HepG2 (cell line): Measurements from ENCODE around the gene OR4D6. TPM values are rescaled to one million over a fixed set of nuclear protein-coding genes. Genes with fewer than 3 reads are reported as not detected.

Source experiments
- ATAC-seq: fragments of 200-7000 bp; cut with Tn5 transposase; 3 replicates; pipeline ENCODE4 v1.9.1; 2020; ENCODE audit warnings: mild to moderate bottlenecking, moderate library complexity
- BruUV-seq: library from RNA; stranded (reverse); fragments of 400-500 nt; replicated peaks from 2 replicates; lab custom pipeline; 2021; lab: Mats Ljungman, UMichigan
- CTCF ChIA-PET: fragments of 300-600 bp; formaldehyde crosslinking; extraction: SDS; loops from one replicate; lab custom pipeline; 2021; ENCODE audit warnings: low total read pairs, inconsistent platforms, low intra/inter-chr PET ratio; lab: Yijun Ruan, JAX
- POLR2A ChIA-PET: fragments of 350-600 bp; sonication (Branson Sonifier 250); formaldehyde crosslinking; loops from one replicate; lab custom pipeline; 2020; ENCODE audit warnings: antibody characterized with exemption, inconsistent platforms; lab: Yijun Ruan, JAX
- DNase-seq: peaks from one replicate; pipeline ENCODE4 v3.0.0-alpha.2; 2015; ENCODE audit warnings: low spot score
- FAIRE-seq: peaks from 3 replicates; lab custom pipeline; 2011; peaks lifted over from hg19 to GRCh38; lab: Jason Lieb, UNC
- H2AFZ ChIP-seq: one replicate; pipeline ENCODE4 v1.6.1; 2011; ENCODE audit warnings: low read length, inconsistent platforms
- H3K27ac ChIP-seq: fragments of 300-600 bp; 3 replicates; pipeline ENCODE4 v1.8.0; 2011; ENCODE audit warnings: mixed run types, mild to moderate bottlenecking, mixed read lengths, low read length, inconsistent platforms; ENCODE audit not compliant: insufficient read depth; ENCODE audit errors: extremely low read length
- H3K27me3 ChIP-seq, 2 experiments: fragments of 200-600 bp in 1 of 2; 2 replicates in 1 of 2; 3 replicates in 1 of 2; pipeline versions ENCODE4 v1.6.0 to v1.8.0; 2011; ENCODE audit warnings: low read length in 2 of 2, mild to moderate bottlenecking in 2 of 2, moderate library complexity in 2 of 2, inconsistent platforms in 1 of 2; ENCODE audit not compliant: insufficient read depth in 2 of 2, control insufficient read depth in 1 of 2
- H3K36me3 ChIP-seq, 2 experiments: fragments of 200-600 bp in 1 of 2; replicated peaks in 1 of 2; 2 replicates in 1 of 2; 3 replicates in 1 of 2; pipeline versions ENCODE4 v1.5.1 to v1.8.0; 2011; ENCODE audit warnings: low read length in 2 of 2, inconsistent platforms in 1 of 2; ENCODE audit not compliant: insufficient read depth in 2 of 2, control insufficient read depth in 1 of 2
- H3K4me1 ChIP-seq: 2 replicates; pipeline ENCODE4 v1.5.1; 2012; ENCODE audit warnings: low read length, inconsistent platforms; ENCODE audit not compliant: insufficient read depth
- H3K4me2 ChIP-seq: 2 replicates; pipeline ENCODE4 v1.6.0; 2011; ENCODE audit warnings: low read depth, low read length, inconsistent platforms
- H3K4me3 ChIP-seq, 3 experiments: fragments of 200-600 bp in 1 of 3; sonication (generic), shearing (Covaris generic) in 1 of 3; replicated peaks in 1 of 3; 2 replicates each; pipeline ENCODE4 v1.5.1; 2011 to 2016; ENCODE audit warnings: low read length in 3 of 3, inconsistent platforms in 2 of 3, low read depth in 2 of 3, mild to moderate bottlenecking in 2 of 3, control low read depth in 1 of 3, mixed read lengths in 1 of 3; ENCODE audit not compliant: insufficient read depth in 1 of 3
- H3K79me2 ChIP-seq: one replicate; pipeline ENCODE4 v1.6.1; 2011; ENCODE audit warnings: low read length, inconsistent platforms; ENCODE audit not compliant: insufficient read depth
- H3K9ac ChIP-seq: 2 replicates; pipeline ENCODE4 v1.6.0; 2011; ENCODE audit warnings: mild to moderate bottlenecking, low read depth, low read length, inconsistent platforms; ENCODE audit not compliant: insufficient read depth
- H3K9me3 ChIP-seq: 2 replicates; pipeline ENCODE4 v1.5.1; 2012; ENCODE audit warnings: mild to moderate bottlenecking, low read length
- H4K20me1 ChIP-seq: 2 replicates; pipeline ENCODE4 v1.6.0; 2011; ENCODE audit warnings: inconsistent platforms, mild to moderate bottlenecking, low read length, moderate library complexity; ENCODE audit not compliant: insufficient read depth
- ARHGAP35 ChIP-seq: sonication (generic); formaldehyde crosslinking; IDR thresholded peaks from 2 replicates; pipeline ENCODE4 v1.9.0; 2022; ENCODE audit warnings: mild to moderate bottlenecking, inconsistent platforms, moderate library complexity, missing genetic modification reagents, borderline replicate concordance
- ARID2 ChIP-seq: sonication (generic); formaldehyde crosslinking; IDR thresholded peaks from 2 replicates; pipeline ENCODE4 v1.8.1; 2022; ENCODE audit warnings: mild to moderate bottlenecking, missing genetic modification reagents, borderline replicate concordance
- ATF3 ChIP-seq: sonication (generic); formaldehyde crosslinking; IDR thresholded peaks from 2 replicates; pipeline ENCODE4 v1.4.0; 2020; ENCODE audit warnings: missing genetic modification reagents
- CBFB ChIP-seq: sonication (generic); formaldehyde crosslinking; IDR thresholded peaks from 2 replicates; pipeline ENCODE4 v1.4.0; 2020; ENCODE audit warnings: missing genetic modification reagents
- CSRNP2 ChIP-seq: sonication (generic); formaldehyde crosslinking; conservative IDR thresholded peaks from 2 replicates; pipeline ENCODE4 v1.8.0; 2022; ENCODE audit warnings: low read depth, missing genetic modification reagents
- HIVEP1 ChIP-seq: sonication (generic); formaldehyde crosslinking; IDR thresholded peaks from 2 replicates; pipeline ENCODE4 v1.4.0; 2020; ENCODE audit warnings: mild to moderate bottlenecking, missing genetic modification reagents
- HMGA1 ChIP-seq: sonication (generic); formaldehyde crosslinking; conservative IDR thresholded peaks from 2 replicates; pipeline ENCODE4 v1.4.0; 2020; ENCODE audit warnings: missing genetic modification reagents
- HOXA9 ChIP-seq: sonication (generic); formaldehyde crosslinking; IDR thresholded peaks from 2 replicates; pipeline ENCODE4 v1.8.1; 2022; ENCODE audit warnings: missing genetic modification reagents, mild to moderate bottlenecking, moderate library complexity, borderline replicate concordance
- KLF12 ChIP-seq: sonication (generic); formaldehyde crosslinking; IDR thresholded peaks from 2 replicates; pipeline ENCODE4 v1.4.0; 2020; ENCODE audit warnings: missing genetic modification reagents, borderline replicate concordance
- MED13 ChIP-seq: sonication (generic); formaldehyde crosslinking; IDR thresholded peaks from 2 replicates; pipeline ENCODE4 v1.5.0; 2020; ENCODE audit warnings: missing genetic modification reagents
- REL ChIP-seq: sonication (generic); formaldehyde crosslinking; conservative IDR thresholded peaks from 2 replicates; pipeline ENCODE4 v1.8.0; 2022; ENCODE audit warnings: mild to moderate bottlenecking, missing genetic modification reagents, moderate library complexity
- RFX1 ChIP-seq: fragments of 450-650 bp; IDR thresholded peaks from 2 replicates; pipeline ENCODE4 v1.6.1; 2017
- SNAI1 ChIP-seq: sonication (generic); formaldehyde crosslinking; IDR thresholded peaks from 2 replicates; pipeline ENCODE4 v1.5.0; 2020; ENCODE audit warnings: mild to moderate bottlenecking, missing genetic modification reagents, borderline replicate concordance
- TP53 ChIP-seq: sonication (generic); formaldehyde crosslinking; conservative IDR thresholded peaks from 2 replicates; pipeline ENCODE4 v1.4.0; 2020; ENCODE audit warnings: missing genetic modification reagents
- ZBTB14 ChIP-seq: sonication (generic); formaldehyde crosslinking; IDR thresholded peaks from 2 replicates; pipeline ENCODE4 v1.4.0; 2020; ENCODE audit warnings: missing genetic modification reagents
- ZBTB39 ChIP-seq: sonication (generic); formaldehyde crosslinking; IDR thresholded peaks from 2 replicates; pipeline ENCODE4 v1.5.0; 2020; ENCODE audit warnings: missing genetic modification reagents
- ZNF20 ChIP-seq: sonication (generic); formaldehyde crosslinking; IDR thresholded peaks from 2 replicates; pipeline ENCODE4 v1.4.0; 2020; ENCODE audit warnings: mild to moderate bottlenecking, moderate library complexity, missing genetic modification reagents
- ZNF331 ChIP-seq: sonication (generic); formaldehyde crosslinking; IDR thresholded peaks from 2 replicates; pipeline ENCODE4 v1.4.0; 2020; ENCODE audit warnings: missing genetic modification reagents
- ZNF792 ChIP-seq: IDR thresholded peaks from 2 replicates; pipeline ENCODE4 v1.6.1; 2016
- ZSCAN9 ChIP-seq: IDR thresholded peaks from 2 replicates; pipeline ENCODE4 v1.6.1; 2016; ENCODE audit warnings: borderline replicate concordance
- in situ Hi-C: cut with HindIII; loops from 2 replicates; pipeline ENCODE4 v1.10.0; 2017; ENCODE audit warnings: low pct_unique_long_range_greater_than_20kb; ENCODE audit not compliant: extremely low pct_ligation_motif_present
- intact Hi-C: fragments of 100-400 bp; cut with micrococcal nuclease; formaldehyde crosslinking; loops from one replicate; pipeline ENCODE4 v1.10.0; 2022; ENCODE audit not compliant: unreplicated experiment
- polyA plus RNA-seq, 8 experiments: library from polyadenylated mRNA; depleted of rRNA in 3 of 8; stranded (reverse) in 7 of 8; unstranded in 1 of 8; fragments of >200 nt; fragmentation: Illumina TruSeq in 4 of 8; extraction: Trizol in 4 of 8; gene quantifications; 2 replicates each; pipeline versions ENCODE4 v1.2.1 to v1.2.3, GENCODE V29; 2011 to 2016; ENCODE audit warnings: low read depth in 4 of 8, missing spikeins in 1 of 8, mixed read lengths in 1 of 8; ENCODE audit not compliant: insufficient read depth in 1 of 8
- total RNA-seq, 5 experiments: library from RNA; depleted of rRNA; stranded (reverse); fragments of >200 nt; fragmentation: Illumina TruSeq; extraction: Trizol; gene quantifications; 2 replicates each; pipeline ENCODE4 v1.2.3, GENCODE V29; 2016; ENCODE audit warnings: low read depth in 1 of 5

OR4D6 gene
- total and polyA plus RNA-seq, 2 of the 13 experiments (the other 11 are each of a cell fraction or from before 2014, with no cell fraction given), result not detected

GRCh38 chr11:59503276-59503675 lies 46.5 kb downstream of the OR4D6 start, which contains the start of gene OR4D11:
Gene OR4D11 (plus strand): TSS chr11:59503576. CDS start chr11:59503576, 0 bp downstream.
- Histone ChIP-seq H2AFZ (no peak within 1 kb of the TSS), H3K9ac (no peak within 1 kb of the TSS), H3K4me3 (no peak within 1 kb of the TSS), H3K36me3 (no peaks in the 10 kb centered on the region), H4K20me1 (no peaks in the 10 kb centered on the region), H3K79me2 (no peaks in the 10 kb centered on the region), H3K9me3 (no peaks in the 10 kb centered on the region), H3K27ac (no peak within 1 kb of the TSS), H3K4me2 (no peak within 1 kb of the TSS), H3K27me3 (no peaks in the 10 kb centered on the region)
- intact Hi-C loops, result no loop called here
- no peak for DNase-seq
- POLR2A ChIA-PET, result no interaction called here
- in situ Hi-C loops, result no loop called here
- TF ChIP-seq REL, result no peak
- TF ChIP-seq ZNF331 (CRISPR knock-in tag), result no peak
- no peak for TF ChIP-seq ZBTB39 (CRISPR knock-in tag)
- TF ChIP-seq ZSCAN9 (CRISPR knock-in tag), result no peak
- TF ChIP-seq ARID2 (CRISPR knock-in tag), result no peak
- no peak for TF ChIP-seq MED13
- no peak for TF ChIP-seq SNAI1 (CRISPR knock-in tag)
- TF ChIP-seq ARHGAP35 (CRISPR knock-in tag), result no peak
- no peak for TF ChIP-seq ZNF20 (CRISPR knock-in tag)
- TF ChIP-seq ATF3, result no peak
- TF ChIP-seq ZBTB14 (CRISPR knock-in tag), result no peak
- no peak for TF ChIP-seq TP53 (CRISPR knock-in tag)
- no peak for TF ChIP-seq HMGA1
- no peak for TF ChIP-seq HOXA9
- TF ChIP-seq KLF12 (CRISPR knock-in tag), result no peak
- TF ChIP-seq HIVEP1, result no peak
- TF ChIP-seq RFX1, result no peak
- no peak for TF ChIP-seq ZNF792 (CRISPR knock-in tag)
- no peak for TF ChIP-seq CBFB
- TF ChIP-seq CSRNP2 (CRISPR knock-in tag), result no peak
- TF ChIP-seq, all 625 proteins: peak for 0
- no TSS peak for BruUV-seq
- CTCF ChIA-PET, result no interaction called here
- FAIRE-seq, result no peak
- no peaks in the 10 kb centered on the region for H3K4me1 ChIP-seq
- ATAC-seq, result no peak
